Heart right ventricle (tissue), 16 donors: ENCODE data around the gene TBC1D12. TPM values are rescaled to one million over a fixed set of nuclear protein-coding genes. Genes with fewer than 3 reads are reported as not detected.

Source experiments
- ATAC-seq, 8 donors: fragments of 200-7000 bp; cut with Tn5 transposase; one replicate each; pipeline ENCODE4 v1.9.1; 2020; ENCODE audit warnings: mild to moderate bottlenecking in 8 of 8, moderate library complexity in 8 of 8, moderate number of reproducible peaks in 1 of 8
- DNase-seq, 2 donors: peaks; one replicate each; pipeline ENCODE4 v3.0.0-alpha.2; 2020
- H3K27ac ChIP-seq, 10 donors: fragments of 200-600 bp; sonication (generic) in 2 of 10; one replicate each; pipeline versions ENCODE4 v1.5.0 to v1.8.0; 2020 to 2022; ENCODE audit warnings: mild to moderate bottlenecking in 3 of 10
- H3K27me3 ChIP-seq, 7 donors: fragments of 200-600 bp; one replicate each; pipeline ENCODE4 v1.8.0; 2021 to 2022; ENCODE audit warnings: mild to moderate bottlenecking in 2 of 7
- H3K36me3 ChIP-seq, 9 donors: fragments of 200-600 bp; sonication (generic) in 1 of 9; one replicate each; pipeline versions ENCODE4 v1.5.0 to v1.8.0; 2020 to 2022; ENCODE audit warnings: mild to moderate bottlenecking in 2 of 9
- H3K4me1 ChIP-seq, 9 donors: fragments of 200-600 bp; sonication (generic) in 1 of 9; one replicate each; pipeline versions ENCODE4 v1.5.0 to v1.8.0; 2020 to 2022; ENCODE audit warnings: mild to moderate bottlenecking in 4 of 9
- H3K4me3 ChIP-seq, 10 donors: fragments of 200-600 bp; sonication (generic) in 2 of 10; one replicate each; pipeline versions ENCODE4 v1.5.0 to v1.8.0; 2020 to 2022; ENCODE audit warnings: mild to moderate bottlenecking in 7 of 10, moderate library complexity in 2 of 10
- H3K9me3 ChIP-seq, 11 donors: fragments of 200-600 bp in 10 of 11; sonication (generic) in 2 of 11; one replicate each; pipeline versions ENCODE4 v1.5.0 to v1.8.0; 2013 to 2022; ENCODE audit warnings: mild to moderate bottlenecking in 2 of 11, control low read depth in 1 of 11, moderate library complexity in 1 of 11
- CTCF ChIP-seq, 9 donors: fragments of 200-600 bp; sonication (generic) in 2 of 9; IDR thresholded peaks; one replicate each; pipeline versions ENCODE4 v1.5.0 to v1.8.0; 2021 to 2022; ENCODE audit warnings: antibody characterized with exemption in 9 of 9, mild to moderate bottlenecking in 5 of 9, moderate library complexity in 1 of 9
- WGBS, 2 donors: extraction: QIAGEN DNeasy Blood & Tissue Kit; methylation state at CpG; one replicate each; pipeline ENCODE4 v1.1.7; 2013; ENCODE audit warnings: inconsistent platforms in 1 of 2; 5-methylcytosine and 5-hydroxymethylcytosine counted together
- intact Hi-C, 10 donors: fragments of 100-400 bp; cut with DNase I; formaldehyde crosslinking; loops; one replicate each; pipeline versions ENCODE4 v1.11.1 to v1.14.2; 2022
- polyA plus RNA-seq, 2 donors: library from polyadenylated mRNA; stranded (reverse); fragments of 200-250 nt; gene quantifications; one replicate each; pipeline ENCODE4 v1.2.3, GENCODE V29; 2013
- total RNA-seq, 10 donors: library from RNA; stranded (reverse); fragmentation: NEBNext Ultra II Directional in 3 of 10; extraction: Animal tissue kit (Norgen Biotek cat#: 25700) in 3 of 10; gene quantifications; one replicate each; pipeline versions ENCODE4 v1.2.1 to v1.2.4, GENCODE V29; 2021 to 2023
- donor health status: Arrhythmogenic right ventricular cardiomyopathy.
- donor health status: ischemic (EF 13 %, LVEDD 7.1; RV severe dilation, severe dysfunction).
- donor health status: healthy with polysubstance abuse.
- donor health status: DM: no; HTN: yes; CAD: no.
- donor health status: DM: no; HTN: no; CAD: no.
- donor health status: ischemic (EF 25% LVEDD 6.9; RV normal size, moderate dysfunction).
- donor health status: ischemic (EF 25% LVEDD 5.7; RV mildly dilated, moderate dysfunction).
- donor health status: healthy.
- donor health status: DM: yes; HTN: yes; CAD: no.
- donor health status: Ischemic cardiomyopathy.
- donor health status: ischemic (EF 35%, LVEDD 5.7; RV mildly dilated, moderate dysfunction).
- donor health status: nonischemic (EF 11% LVEDD 7.7; RV severe dilation, severe dysfunction).
- donor health status: DM: yes; HTN: yes; CAD: no.
- donor health status: PGD.
- donor health status: ischemic (EF 29% LVEDD 5.4; RV normal size, mild dysfunction).
- donor health status: nonischemic (EF 23%, LVEDD 6.1; RV moderate dilation, normal function).

TBC1D12 gene
- total and polyA plus RNA-seq, 12 donors: 3.7 to 22.9 (median 5.0) TPM

GRCh38 chr10:94571528-94571927, 169.2 kb downstream of the TBC1D12 start:
- ATAC-seq: no peak
- no peak overlapping the region for H3K4me3 ChIP-seq
- no peaks in the 10 kb centered on the region for H3K9me3 ChIP-seq
- intact Hi-C loops: no loop called here
- peaks cover 0 to 29% (median 0%) of the 10 kb centered on the region in 9 donors for H3K36me3 ChIP-seq
- no peaks in the 10 kb centered on the region for H3K27me3 ChIP-seq
- H3K27ac ChIP-seq: no peak overlapping the region
- no peak for TF ChIP-seq CTCF (IDR thresholded peaks at IDR 0.05)
- H3K4me1 ChIP-seq: no peaks in the 10 kb centered on the region
- WGBS, 2 donors: 90 to 94% methylated on average over 3 of the region's 3 CpGs
- no peak for DNase-seq

GRCh38 chr10:94578790-94579189, 176.4 kb downstream of the TBC1D12 start:
- Histone ChIP-seq H3K36me3 (peaks cover 0 to 20% (median 0%) of the 10 kb centered on the region in 9 donors), H3K27me3 (no peaks in the 10 kb centered on the region), H3K9me3 (no peaks in the 10 kb centered on the region), H3K4me1 (no peaks in the 10 kb centered on the region), H3K4me3 (no peak overlapping the region), H3K27ac (no peak overlapping the region)
- no peak for ATAC-seq
- TF ChIP-seq CTCF (IDR thresholded peaks at IDR 0.05): no peak
- 81 to 84% methylated on average over 4 of the region's 4 CpGs for WGBS, 2 donors
- intact Hi-C loops: no loop called here
- no peak for DNase-seq

GRCh38 chr10:94583124-94583523, 180.8 kb downstream of the TBC1D12 start:
- Histone ChIP-seq H3K4me1 (no peaks in the 10 kb centered on the region), H3K36me3 (peaks cover 0 to 15% (median 0%) of the 10 kb centered on the region in 9 donors), H3K27me3 (no peaks in the 10 kb centered on the region), H3K27ac (no peak overlapping the region), H3K9me3 (no peaks in the 10 kb centered on the region), H3K4me3 (no peak overlapping the region)
- DNase-seq (no peak), ATAC-seq (no peak)
- no peak for TF ChIP-seq CTCF (IDR thresholded peaks at IDR 0.05)
- intact Hi-C loops: no loop called here

Other genes with a start within 250 kb of the TBC1D12 start
- gene NOC3L, start 39.6 kb upstream of the TBC1D12 start, total RNA-seq: 1 to 10 TPM; 7.1 to 9.3 (median 8.0) TPM
- gene NOC3L, start 39.6 kb upstream of the TBC1D12 start, polyA plus RNA-seq: 1 to 10 TPM; 3.7 to 4.2 TPM
- gene HELLS, start 143.2 kb downstream of the TBC1D12 start, total RNA-seq: 1 to 10 TPM in 3 of 10 donors, under 1 TPM in 7; 0.32 to 4.5 (median 0.85) TPM
- gene HELLS, start 143.2 kb downstream of the TBC1D12 start, polyA plus RNA-seq: under 1 TPM; 0.39 to 0.51 TPM